ENCODE measurements around the gene ETV5. TPM values are rescaled to one million over a fixed set of nuclear protein-coding genes. Genes with fewer than 3 reads are reported as not detected.

The ETV5 gene
- total RNA-seq, 1 experiment from 2014 or later: 65.7 TPM

DNA sequence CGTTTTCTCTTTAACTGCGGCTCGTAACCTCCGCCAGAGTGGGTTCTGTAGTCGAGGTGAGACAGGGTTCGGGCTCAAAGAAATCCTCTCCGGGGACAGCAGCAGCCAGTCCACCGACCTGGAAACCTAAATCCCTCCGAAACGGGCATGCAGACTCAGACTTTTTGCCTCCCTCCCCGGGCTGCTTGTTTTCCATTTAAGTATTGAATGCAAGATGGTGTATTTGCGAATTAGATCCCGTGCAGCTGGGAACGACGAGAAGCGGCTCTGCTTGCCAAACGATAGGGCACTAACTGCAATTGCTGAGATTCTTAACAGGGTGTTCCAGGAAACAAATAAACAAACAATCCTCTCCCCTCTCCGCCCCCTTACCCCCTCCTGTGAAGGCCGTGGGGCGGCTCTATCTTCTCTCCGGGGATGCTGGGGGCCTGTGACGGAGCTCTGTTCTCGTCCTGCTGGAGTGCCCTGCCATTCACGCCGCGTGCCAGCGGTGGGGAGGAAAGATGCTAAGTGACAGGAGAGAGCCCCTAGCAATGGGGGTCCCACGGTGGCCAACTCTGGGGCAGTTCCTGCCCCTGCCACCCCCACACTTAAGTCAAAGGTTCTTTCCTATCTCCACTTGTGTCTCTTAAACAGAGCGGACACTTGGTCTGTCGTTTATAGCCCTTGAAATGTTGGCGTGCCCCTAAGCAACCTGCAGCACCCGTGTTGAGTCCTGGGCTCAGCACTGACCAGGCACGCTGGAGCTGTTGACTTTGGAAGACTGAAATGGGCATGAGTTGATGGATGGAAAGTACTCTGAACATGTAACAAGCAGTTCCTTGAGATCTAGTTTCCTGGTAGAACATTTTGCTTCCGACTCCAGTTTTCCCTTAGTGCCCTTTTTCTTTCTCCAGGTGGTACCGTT lies 1.3 kb upstream of the ETV5 start:
- peak; percentile 40 to 53 for DNase-seq
- Histone ChIP-seq H3K27ac (peak overlapping the region; percentile 53), H3K4me3 (peak overlapping the region; percentile 70), H3K79me2 (ENCODE audit: low read depth) (peaks cover 36% of the 10 kb centered on the region), H3K27me3 (ENCODE audit: insufficient read depth, low read depth) (no peaks in the 10 kb centered on the region), H2AFZ (peak overlapping the region; percentile 88), H3K9me3 (ENCODE audit: insufficient read depth, low read depth) (no peaks in the 10 kb centered on the region), H3K9me2 (ENCODE audit: insufficient read depth) (no peaks in the 10 kb centered on the region), H3F3A (ENCODE audit: insufficient read depth, low read depth) (peaks cover 22% of the 10 kb centered on the region), H3K4me2 (peak overlapping the region; percentile 90), H3K36me3 (ENCODE audit: low read depth) (peaks cover 4% of the 10 kb centered on the region; the same call in 1 of the 2 replicates), H3K4me1 (replicated peaks; ENCODE audit: insufficient read depth) (peaks cover 30% of the 10 kb centered on the region), H4K20me1 (ENCODE audit: insufficient read depth) (no peaks in the 10 kb centered on the region)
- ChIA-PET POLR2A (ENCODE audit: unreplicated experiment) (interaction anchor here (0.6 to 0.7 kb wide), 3 partner anchors 12 to 48 kb away, joined by 3 to 12 read pairs (median 6); no protein-coding TSS in a partner anchor), CTCF (no interaction called here)
- intact Hi-C loops (cut with micrococcal nuclease; ENCODE audit: unreplicated experiment): loop anchor here (1.0 to 10.0 kb wide), 7 partner anchors 112 to 672 kb away; partner anchors contain the start of genes DNAJB11 and EIF4A2
- no TSS peak for BruUV-seq (replicated peaks)
- no peak for TF ChIP-seq EZH2 (IDR thresholded peaks at IDR 0.05; ENCODE audit: low read depth)
- TF ChIP-seq, protein P1, sequence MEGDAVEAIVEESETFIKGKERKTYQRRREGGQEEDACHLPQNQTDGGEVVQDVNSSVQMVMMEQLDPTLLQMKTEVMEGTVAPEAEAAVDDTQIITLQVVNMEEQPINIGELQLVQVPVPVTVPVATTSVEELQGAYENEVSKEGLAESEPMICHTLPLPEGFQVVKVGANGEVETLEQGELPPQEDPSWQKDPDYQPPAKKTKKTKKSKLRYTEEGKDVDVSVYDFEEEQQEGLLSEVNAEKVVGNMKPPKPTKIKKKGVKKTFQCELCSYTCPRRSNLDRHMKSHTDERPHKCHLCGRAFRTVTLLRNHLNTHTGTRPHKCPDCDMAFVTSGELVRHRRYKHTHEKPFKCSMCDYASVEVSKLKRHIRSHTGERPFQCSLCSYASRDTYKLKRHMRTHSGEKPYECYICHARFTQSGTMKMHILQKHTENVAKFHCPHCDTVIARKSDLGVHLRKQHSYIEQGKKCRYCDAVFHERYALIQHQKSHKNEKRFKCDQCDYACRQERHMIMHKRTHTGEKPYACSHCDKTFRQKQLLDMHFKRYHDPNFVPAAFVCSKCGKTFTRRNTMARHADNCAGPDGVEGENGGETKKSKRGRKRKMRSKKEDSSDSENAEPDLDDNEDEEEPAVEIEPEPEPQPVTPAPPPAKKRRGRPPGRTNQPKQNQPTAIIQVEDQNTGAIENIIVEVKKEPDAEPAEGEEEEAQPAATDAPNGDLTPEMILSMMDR (conservative IDR thresholded peaks at IDR 0.05): no peak

DNA sequence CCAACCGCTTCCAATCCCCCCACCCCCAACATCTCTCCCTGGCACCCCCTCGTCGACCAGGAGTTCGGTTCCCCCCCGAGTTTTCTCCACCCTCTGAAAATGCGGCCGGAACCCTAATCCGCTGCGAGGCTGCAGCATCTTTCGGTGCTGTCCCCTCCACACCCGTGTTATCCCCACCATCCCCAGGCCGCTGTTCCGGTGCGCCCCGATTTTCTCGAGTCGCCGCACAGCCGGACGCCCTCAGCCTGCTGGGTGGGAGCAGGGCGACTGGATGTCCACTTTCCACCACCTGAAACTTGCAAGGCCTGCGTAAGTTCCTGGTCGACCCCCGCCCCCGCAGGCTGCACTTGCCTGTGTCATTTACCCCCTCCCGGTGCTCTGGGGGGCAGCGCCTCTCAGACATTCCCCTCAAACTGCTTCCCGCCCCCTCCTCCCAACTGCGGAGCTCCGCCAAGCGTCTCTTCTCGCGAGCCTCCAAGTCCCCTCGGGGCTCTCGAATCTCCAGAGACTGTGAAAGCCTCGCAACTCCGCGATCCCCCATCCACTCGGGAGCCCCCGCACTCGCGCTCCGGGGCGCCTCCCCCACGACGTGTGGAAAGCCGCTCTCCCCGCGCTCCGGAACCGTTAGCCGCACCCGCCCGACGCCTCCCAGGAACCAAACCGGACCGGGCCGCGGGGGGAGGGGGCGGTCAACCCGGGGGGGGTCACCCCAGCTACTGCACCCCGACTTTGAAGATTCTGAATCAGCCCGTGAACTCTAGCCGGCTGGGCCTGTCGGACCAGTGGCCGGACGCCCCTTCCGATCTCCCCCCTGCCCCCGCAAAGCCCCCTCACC lies 566 bp downstream of the ETV5 start:
- Histone ChIP-seq H2AFZ (peak overlapping the region; percentile 85), H3K36me3 (ENCODE audit: low read depth) (peaks cover 15% of the 10 kb centered on the region), H3K4me2 (peak overlapping the region; percentile 92), H3K79me2 (ENCODE audit: low read depth) (peaks cover 40% of the 10 kb centered on the region), H3K9me2 (ENCODE audit: insufficient read depth) (no peaks in the 10 kb centered on the region), H3K4me3 (peak overlapping the region; percentile 87), H3K27ac (peak overlapping the region; percentile 80), H4K20me1 (ENCODE audit: insufficient read depth) (no peaks in the 10 kb centered on the region), H3F3A (ENCODE audit: insufficient read depth, low read depth) (peaks cover 39% of the 10 kb centered on the region), H3K27me3 (ENCODE audit: insufficient read depth, low read depth) (no peaks in the 10 kb centered on the region), H3K4me1 (replicated peaks; ENCODE audit: insufficient read depth) (peaks cover 47% of the 10 kb centered on the region), H3K9me3 (ENCODE audit: insufficient read depth, low read depth) (no peaks in the 10 kb centered on the region)
- intact Hi-C loops (cut with micrococcal nuclease; ENCODE audit: unreplicated experiment): loop anchor here (5.0 to 10.0 kb wide), 6 partner anchors 114 to 674 kb away; partner anchors contain the start of genes DNAJB11 and EIF4A2
- BruUV-seq (replicated peaks): no TSS peak
- TF ChIP-seq, protein P1 (conservative IDR thresholded peaks at IDR 0.05): 0 out of 2 replicates have a peak, but pooled peaks have one; percentile 25
- no peak for TF ChIP-seq EZH2 (IDR thresholded peaks at IDR 0.05; ENCODE audit: low read depth)
- CTCF ChIA-PET: interaction anchor here (0.6 to 1.0 kb wide), 3 partner anchors 19 to 316 kb away, joined by 3 to 10 read pairs (median 7); no protein-coding TSS in a partner anchor
- peak; percentile 56 to 61 for DNase-seq
- POLR2A ChIA-PET (ENCODE audit: unreplicated experiment): interaction anchor here (0.7 kb wide), 1 partner anchor 462 kb away, joined by 3 read pairs; no protein-coding TSS in a partner anchor
